Measurements from ENCODE around the gene EVA1B. TPM values are rescaled to one million over a fixed set of nuclear protein-coding genes. Genes with fewer than 3 reads are reported as not detected.

EVA1B gene
- total RNA-seq, 1 experiment from 2014 or later, result 71.2 TPM

GRCh38 chr1:36350659-36351226, 27.3 kb upstream of the EVA1B start:
- peak; percentile 75 for DNase-seq (ENCODE audit: low read depth)

DNA sequence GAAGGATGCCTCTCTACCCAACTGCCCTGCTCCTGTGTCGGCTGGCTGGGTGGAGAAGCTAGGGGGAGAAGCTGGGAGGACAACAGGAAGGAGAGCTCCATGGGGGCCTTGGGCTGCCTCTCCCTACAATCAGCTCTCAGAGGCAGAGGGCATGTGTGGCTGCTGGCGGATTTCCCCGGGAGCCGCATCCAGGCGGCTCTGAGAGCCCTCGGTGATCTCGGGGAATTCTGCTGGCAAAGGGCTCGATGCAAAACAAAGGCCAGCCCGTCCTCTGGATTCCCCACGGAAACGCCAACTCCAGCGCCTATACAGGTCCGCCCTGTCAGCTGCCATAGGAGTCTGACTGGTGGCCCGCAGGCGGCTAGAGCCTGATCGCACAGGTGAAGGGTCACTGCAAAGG, 26.4 kb upstream of the EVA1B start:
- in situ Hi-C loops (cut with HindIII; ENCODE audit: low pct_unique_long_range_greater_than_20kb, low sequenced_read_pairs), result no loop called here
- no peak for DNase-seq (ENCODE audit: low read depth)

More at GRCh38 chr1:36350659-36351226, 27.3 kb upstream of the EVA1B start:
- in situ Hi-C loops (cut with HindIII; ENCODE audit: low pct_unique_long_range_greater_than_20kb, low sequenced_read_pairs), result no loop called here

- DNase-seq (ENCODE audit: low read depth), result no peak
- in situ Hi-C loops (cut with HindIII; ENCODE audit: low pct_unique_long_range_greater_than_20kb, low sequenced_read_pairs), result no loop called here
These were observed 25.8 kb upstream of the EVA1B start for GRCh38 chr1:36349241-36349671.

GRCh38 chr1:36346741-36347370, 23.4 kb upstream of the EVA1B start:
- in situ Hi-C loops (cut with HindIII; ENCODE audit: low pct_unique_long_range_greater_than_20kb, low sequenced_read_pairs), result no loop called here
- DNase-seq (ENCODE audit: low read depth), result no peak

DNA sequence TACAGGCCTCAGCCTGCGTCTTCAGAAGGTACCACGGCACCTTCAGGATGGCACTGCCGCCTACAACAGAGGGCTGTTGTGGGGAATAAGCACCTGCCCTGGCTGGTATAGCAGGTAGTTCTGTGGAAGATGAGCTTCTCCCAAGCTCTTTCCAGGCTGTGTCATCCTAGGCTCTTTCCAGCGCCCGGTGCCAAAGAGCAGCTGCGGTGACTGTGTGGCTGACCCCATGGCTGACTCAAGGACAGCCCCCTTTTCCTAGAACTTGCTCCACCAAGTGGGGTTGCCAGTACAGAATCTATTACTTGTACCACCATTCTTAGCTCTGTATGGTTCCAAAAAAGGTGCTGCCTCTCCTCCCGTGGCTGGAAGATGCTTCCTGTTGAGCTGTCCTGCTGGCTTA, 21.9 kb upstream of the EVA1B start:
- in situ Hi-C loops (cut with HindIII; ENCODE audit: low pct_unique_long_range_greater_than_20kb, low sequenced_read_pairs), result no loop called here
- DNase-seq (ENCODE audit: low read depth), result no peak

DNA sequence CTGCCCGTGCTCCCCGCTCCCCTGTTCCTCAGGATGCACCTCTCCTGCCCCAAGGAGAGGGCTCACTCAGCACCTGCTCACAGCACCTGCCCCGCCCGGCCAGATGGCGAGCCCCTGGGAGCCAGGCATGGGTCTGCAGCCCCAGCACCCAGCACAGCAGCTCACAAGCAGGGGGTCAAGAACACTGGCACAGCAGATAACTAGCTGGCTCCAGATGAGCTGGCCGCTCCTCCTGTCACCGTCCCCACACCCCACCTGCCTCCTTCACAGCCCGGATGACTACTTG, 20.9 kb upstream of the EVA1B start:
- in situ Hi-C loops (cut with HindIII; ENCODE audit: low pct_unique_long_range_greater_than_20kb, low sequenced_read_pairs), result no loop called here
- no peak for DNase-seq (ENCODE audit: low read depth)

DNA sequence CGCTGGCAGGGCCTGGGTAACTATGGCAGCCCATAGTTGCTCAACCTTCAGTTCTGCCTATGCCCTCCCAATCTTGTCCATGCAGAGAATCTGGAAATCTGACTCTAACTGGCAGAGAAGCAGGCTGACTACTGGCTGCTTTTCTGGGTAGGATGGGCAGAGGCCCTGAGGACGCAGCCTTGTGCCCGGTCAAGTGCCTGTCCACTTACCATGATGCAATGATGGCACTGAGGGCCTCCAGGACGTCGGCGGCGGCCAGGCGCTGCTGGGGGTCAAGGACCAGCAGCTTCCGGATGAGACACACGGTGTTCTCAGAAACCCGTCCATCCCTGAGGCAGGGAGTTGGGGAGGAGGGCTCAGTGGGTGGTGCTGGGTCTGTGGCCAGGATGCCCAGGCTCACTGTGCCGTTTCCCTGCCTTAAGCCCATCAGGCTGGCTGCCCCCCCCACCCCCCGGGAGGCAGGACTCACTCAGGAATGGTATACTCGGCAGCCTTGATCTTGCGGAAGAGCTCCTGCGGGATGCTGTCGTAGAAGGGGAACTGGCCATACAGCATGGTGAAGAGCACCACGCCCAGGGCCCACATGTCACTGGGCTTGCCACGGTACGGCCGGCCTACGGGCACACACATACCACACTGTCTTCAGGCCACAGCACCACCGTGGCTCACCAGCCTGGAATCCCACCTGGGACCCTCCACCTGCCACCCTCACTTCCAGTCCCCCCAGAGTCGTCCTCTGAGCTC, 20.4 kb upstream of the EVA1B start:
- in situ Hi-C loops (cut with HindIII; ENCODE audit: low pct_unique_long_range_greater_than_20kb, low sequenced_read_pairs), result no loop called here
- no peak for DNase-seq (ENCODE audit: low read depth)

DNA sequence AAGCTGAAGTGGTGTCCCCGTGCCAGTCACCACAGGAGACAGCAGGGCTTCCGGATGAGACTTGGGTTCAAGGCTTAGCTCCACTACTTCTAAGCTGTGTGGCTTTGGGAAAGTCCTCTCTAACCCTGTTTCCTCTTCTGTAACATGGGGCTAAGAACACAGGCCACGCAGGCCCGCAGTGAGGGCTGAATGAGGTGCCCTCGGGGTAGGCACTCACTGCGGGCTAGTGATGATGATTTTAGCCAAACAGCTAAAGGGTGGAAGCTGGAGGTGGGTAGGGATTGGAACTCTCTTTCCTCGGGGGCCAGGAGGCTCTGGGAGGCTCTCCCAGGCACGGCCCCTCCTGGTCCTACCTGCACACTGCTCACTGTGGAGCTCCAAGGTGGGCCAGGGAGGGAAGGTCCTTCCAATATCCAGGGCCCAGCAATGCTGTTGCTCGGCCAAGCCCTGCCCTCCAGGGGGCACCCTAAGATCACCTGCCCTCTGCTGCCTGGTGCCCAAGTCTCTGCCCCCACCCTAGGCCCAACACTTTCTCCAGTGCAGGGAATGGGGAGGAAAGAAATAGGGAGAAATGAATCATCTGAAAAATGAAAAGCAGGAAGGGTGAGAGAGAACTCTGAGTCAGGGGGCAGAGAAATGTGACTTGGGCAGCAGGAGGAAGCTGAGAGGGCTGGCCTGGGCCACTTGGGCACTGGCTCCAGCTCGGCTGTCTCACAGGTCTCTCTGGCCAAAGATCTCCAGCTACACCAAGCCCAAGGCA, 19.2 kb upstream of the EVA1B start:
- in situ Hi-C loops (cut with HindIII; ENCODE audit: low pct_unique_long_range_greater_than_20kb, low sequenced_read_pairs), result no loop called here
- DNase-seq (ENCODE audit: low read depth), result peak; percentile 66

- no peak for DNase-seq (ENCODE audit: low read depth)
- in situ Hi-C loops (cut with HindIII; ENCODE audit: low pct_unique_long_range_greater_than_20kb, low sequenced_read_pairs), result no loop called here
These were observed 18.3 kb upstream of the EVA1B start for GRCh38 chr1:36341626-36342320.

- no peak for DNase-seq (ENCODE audit: low read depth)
- in situ Hi-C loops (cut with HindIII; ENCODE audit: low pct_unique_long_range_greater_than_20kb, low sequenced_read_pairs), result no loop called here
These were observed 16.2 kb upstream of the EVA1B start for GRCh38 chr1:36339615-36340014.

GRCh38 chr1:36339215-36339614, 15.8 kb upstream of the EVA1B start:
- in situ Hi-C loops (cut with HindIII; ENCODE audit: low pct_unique_long_range_greater_than_20kb, low sequenced_read_pairs), result no loop called here

DNA sequence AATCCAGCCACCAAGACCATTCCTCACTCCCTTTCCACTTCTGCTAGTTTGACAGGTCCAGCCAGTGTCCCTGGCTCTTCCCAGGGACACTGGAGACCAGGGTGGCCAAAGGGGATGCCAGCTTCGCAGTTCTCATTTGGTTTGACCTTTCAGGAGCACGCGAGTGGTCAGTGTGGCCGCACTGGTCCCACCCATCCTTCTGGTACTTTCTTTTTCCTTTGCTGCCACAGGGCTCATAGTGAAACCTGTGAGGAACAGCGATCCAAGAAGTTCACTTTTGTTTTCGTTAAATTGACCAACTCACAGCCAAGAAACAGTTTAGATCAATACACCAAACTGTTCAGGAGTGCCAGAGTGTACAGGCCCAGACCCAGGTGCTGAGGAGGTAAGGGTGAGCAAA, 14.4 kb upstream of the EVA1B start:
- in situ Hi-C loops (cut with HindIII; ENCODE audit: low pct_unique_long_range_greater_than_20kb, low sequenced_read_pairs), result no loop called here
- DNase-seq (ENCODE audit: low read depth), result no peak

More at GRCh38 chr1:36339215-36339614, 15.8 kb upstream of the EVA1B start:
- DNase-seq (ENCODE audit: low read depth), result no peak

- in situ Hi-C loops (cut with HindIII; ENCODE audit: low pct_unique_long_range_greater_than_20kb, low sequenced_read_pairs), result no loop called here
- DNase-seq (ENCODE audit: low read depth), result no peak
These were observed 7.5 kb upstream of the EVA1B start for GRCh38 chr1:36330940-36331339.

GRCh38 chr1:36329817-36330216, 6.4 kb upstream of the EVA1B start:
- no peak for DNase-seq (ENCODE audit: low read depth)
- in situ Hi-C loops (cut with HindIII; ENCODE audit: low pct_unique_long_range_greater_than_20kb, low sequenced_read_pairs), result no loop called here

- in situ Hi-C loops (cut with HindIII; ENCODE audit: low pct_unique_long_range_greater_than_20kb, low sequenced_read_pairs), result no loop called here
- DNase-seq (ENCODE audit: low read depth), result no peak
These were observed 5.3 kb upstream of the EVA1B start for GRCh38 chr1:36328713-36329112.

DNA sequence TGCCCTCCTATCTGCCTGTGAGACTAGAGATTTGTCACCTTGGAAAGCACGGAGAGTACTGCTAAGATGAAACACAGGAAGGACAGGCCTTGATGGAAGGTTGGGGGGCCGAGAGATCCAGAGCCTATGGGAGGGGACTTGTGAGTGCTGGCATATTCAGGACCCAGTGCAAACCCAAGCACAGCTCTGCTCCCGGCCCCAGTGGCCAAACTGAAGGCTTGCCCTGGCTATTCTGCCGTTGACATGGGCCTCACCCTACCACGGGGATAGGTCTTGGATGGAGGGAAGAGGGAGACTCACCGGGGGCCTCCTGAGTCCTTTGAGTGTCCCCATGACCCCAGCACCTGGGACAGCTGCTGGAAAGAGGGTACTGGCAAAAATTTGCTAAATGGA, 4.6 kb upstream of the EVA1B start:
- in situ Hi-C loops (cut with HindIII; ENCODE audit: low pct_unique_long_range_greater_than_20kb, low sequenced_read_pairs), result no loop called here
- no peak for DNase-seq (ENCODE audit: low read depth)

DNA sequence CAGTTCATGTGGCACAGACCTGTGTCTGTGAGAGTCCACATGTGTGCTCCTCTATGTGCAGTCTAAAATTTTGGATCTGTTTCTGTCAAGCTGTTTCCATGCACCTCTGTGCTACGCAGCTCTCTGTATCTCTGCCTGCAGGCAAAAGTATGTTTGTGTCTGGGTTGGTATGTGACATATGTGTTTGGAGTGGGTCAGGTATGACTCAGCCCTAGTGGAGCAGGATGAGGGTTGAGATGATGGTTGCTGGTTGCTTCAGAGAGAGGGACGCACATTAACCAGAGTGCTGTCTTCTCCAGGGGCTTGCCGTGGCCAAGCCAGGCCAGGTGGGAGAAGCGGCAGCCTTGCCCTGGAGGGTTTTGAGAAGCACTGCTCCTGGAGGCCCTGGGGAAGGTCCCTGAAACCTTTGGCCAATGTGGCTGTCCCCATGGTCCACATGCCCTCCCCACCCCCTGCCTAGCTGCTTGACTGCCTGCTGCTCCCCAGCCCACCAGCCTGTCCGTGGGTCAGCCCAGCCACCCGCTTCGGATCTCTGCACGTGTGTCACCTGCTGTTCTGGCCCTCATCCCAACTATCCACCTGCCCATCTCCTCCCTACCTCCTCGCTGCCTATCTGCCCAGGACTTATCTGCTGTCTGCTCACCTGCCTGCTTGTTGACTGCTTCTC, 4.1 kb upstream of the EVA1B start:
- in situ Hi-C loops (cut with HindIII; ENCODE audit: low pct_unique_long_range_greater_than_20kb, low sequenced_read_pairs), result no loop called here
- DNase-seq (ENCODE audit: low read depth), result no peak

DNA sequence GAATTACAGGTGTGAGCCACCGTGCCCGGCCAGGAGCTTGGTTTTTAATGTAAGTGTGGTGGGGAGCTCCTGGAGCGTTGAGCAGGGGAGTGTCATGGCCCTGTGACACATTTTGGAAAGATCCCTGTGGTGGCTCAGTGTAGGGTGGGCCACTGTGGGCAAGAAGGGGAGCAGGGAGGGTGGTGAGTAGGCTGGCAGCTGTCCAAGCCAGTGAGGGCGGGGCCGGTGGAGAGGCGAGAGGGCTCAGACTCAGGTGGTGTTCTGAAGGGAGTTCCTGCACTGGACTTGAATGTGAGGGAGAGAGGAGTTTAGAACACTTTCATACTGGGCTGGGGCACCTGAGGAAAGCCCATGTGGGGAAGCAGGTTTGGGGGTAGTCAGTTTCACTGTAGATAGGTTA, 3.1 kb upstream of the EVA1B start:
- DNase-seq (ENCODE audit: low read depth), result no peak
- in situ Hi-C loops (cut with HindIII; ENCODE audit: low pct_unique_long_range_greater_than_20kb, low sequenced_read_pairs), result no loop called here
